KOPT-K1 (cell line): ENCODE results near the gene ACSM4.

ENCODE experiments used
- H3K27ac ChIP-seq: fragments of 200-600 bp; sonication (generic); 2 replicates; pipeline ENCODE4 v1.5.1; 2016; ENCODE audit warnings: antibody characterized with exemption, mild to moderate bottlenecking, low read depth, low read length; ENCODE audit not compliant: poor library complexity, severe bottlenecking
- H3K36me3 ChIP-seq: fragments of 200-600 bp; sonication (generic); 2 replicates; pipeline ENCODE4 v1.5.1; 2017; ENCODE audit warnings: antibody characterized with exemption, mild to moderate bottlenecking, low read length, moderate library complexity; ENCODE audit not compliant: insufficient read depth
- H3K9me3 ChIP-seq: fragments of 200-600 bp; sonication (generic); 2 replicates; pipeline ENCODE4 v1.5.1; 2017; ENCODE audit warnings: antibody characterized with exemption, low read length, mild to moderate bottlenecking; ENCODE audit not compliant: insufficient read depth, poor library complexity, severe bottlenecking

Gene ACSM4

DNA sequence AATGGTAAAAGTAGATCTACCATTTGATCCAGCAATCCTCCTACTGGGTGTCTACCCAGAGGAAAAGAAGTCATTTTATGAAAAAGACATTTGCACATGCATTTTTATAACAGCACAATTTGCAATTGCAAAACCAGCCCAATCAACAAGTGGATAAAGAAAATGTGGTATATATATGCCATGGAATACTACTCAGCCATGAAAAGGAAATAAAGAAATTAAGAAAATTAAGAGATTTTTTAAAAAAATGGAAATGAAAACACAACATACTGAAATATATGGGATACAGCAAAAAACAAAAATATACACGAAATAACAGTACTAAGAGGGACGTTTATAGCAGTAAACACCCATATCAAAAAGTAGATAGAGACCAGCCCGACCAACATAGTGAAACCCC lies 58.9 kb downstream of the ACSM4 start:
- H3K27ac ChIP-seq, result no peak overlapping the region
- H3K9me3 ChIP-seq, result no peaks in the 10 kb centered on the region
- no peaks in the 10 kb centered on the region for H3K36me3 ChIP-seq

DNA sequence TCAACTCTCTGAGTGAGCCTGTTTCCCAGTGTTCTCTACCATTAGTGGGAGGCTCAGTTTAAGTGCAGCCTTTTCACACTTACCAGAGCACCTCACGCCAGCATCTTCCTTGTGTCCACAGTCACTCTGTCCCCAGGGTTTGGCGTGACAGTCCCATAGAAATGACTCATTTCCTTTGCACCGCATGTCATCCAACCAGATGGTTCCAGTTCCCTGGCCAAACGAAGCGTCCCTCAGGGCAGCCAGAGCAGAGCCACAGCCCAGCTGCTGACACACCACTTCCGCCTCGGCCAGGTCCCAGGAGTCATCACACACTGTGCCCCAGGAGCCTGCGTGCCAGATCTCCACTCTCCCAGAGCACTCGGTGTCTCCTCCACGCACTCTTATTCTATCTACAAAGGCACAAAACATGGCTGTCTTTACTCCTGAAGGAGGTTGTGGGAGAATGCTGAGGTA lies 65.4 kb downstream of the ACSM4 start:
- no peaks in the 10 kb centered on the region for H3K9me3 ChIP-seq
- H3K27ac ChIP-seq, result no peak overlapping the region
- H3K36me3 ChIP-seq, result no peaks in the 10 kb centered on the region

DNA sequence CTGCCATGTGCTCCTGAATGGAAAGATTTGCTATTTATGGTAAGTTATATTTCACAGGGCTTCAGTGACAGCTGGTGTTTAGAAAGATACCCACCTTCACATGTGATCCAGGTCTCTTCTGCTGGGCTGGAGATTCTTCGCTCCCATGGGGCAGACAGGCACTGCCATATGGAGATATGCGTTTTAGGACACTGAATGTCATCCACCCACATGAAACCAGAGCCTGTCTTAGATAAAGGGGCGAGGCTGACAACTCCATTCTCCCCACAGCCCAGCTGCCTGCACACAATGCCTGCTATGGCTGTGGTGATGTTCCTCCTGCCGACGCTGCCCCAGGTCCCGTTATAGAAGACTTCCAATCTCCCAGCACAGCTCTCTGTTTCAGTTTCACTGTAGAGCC lies 69.4 kb downstream of the ACSM4 start:
- Histone ChIP-seq H3K27ac (no peak overlapping the region), H3K9me3 (no peaks in the 10 kb centered on the region), H3K36me3 (no peaks in the 10 kb centered on the region)

DNA sequence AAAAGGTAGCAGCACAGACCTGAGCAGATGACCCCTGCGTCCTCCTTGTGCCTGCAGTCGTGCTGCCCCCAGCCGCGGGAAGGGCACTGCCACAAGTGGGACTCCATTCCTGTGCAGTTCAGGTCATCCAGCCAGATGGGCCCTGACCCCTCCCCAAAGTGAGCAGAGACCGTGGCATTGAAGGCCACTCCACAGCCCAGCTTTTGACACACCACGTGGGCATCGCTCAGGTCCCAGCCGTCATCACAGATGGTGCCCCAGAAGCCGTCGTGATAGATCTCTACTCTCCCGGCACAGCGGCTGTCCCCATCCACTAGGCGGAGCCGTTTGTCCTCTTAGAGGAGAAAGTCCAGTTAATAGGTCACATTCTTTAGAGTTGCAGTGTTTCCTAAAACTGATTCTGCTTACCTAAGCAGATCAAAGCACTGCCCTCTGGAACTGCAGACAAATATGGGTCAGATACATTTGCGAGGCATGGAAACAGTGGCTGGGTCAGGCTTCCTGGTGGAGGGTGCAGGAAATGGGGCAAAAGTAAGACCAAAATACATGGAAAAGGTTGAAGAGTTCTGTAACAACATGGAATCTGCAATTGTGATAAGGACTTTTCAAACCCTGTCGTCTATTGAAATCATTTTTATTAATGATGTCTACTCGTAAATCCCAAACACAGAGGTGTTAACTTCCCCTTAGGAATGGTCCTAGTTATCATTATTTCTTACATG lies 70.7 kb downstream of the ACSM4 start:
- H3K36me3 ChIP-seq, result no peaks in the 10 kb centered on the region
- H3K27ac ChIP-seq, result no peak overlapping the region
- H3K9me3 ChIP-seq, result no peaks in the 10 kb centered on the region

DNA sequence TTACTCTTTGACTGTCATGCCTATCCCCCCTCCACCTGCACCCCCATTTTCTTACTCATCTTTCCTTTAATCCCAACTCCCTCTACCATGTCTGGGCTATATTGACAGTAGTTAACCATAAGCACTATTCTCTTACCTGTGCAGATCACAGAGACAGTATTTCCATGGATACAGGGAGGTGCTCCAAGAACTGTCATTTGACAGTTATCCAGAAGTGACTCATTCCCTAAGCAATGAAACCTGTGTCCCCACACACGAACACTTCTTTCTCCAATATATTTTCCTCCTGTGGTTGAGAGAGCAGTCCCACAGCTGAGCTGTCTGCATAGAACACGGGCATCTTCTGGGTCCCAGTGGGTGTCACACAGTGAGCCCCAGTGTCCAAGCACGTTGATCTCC lies 71.3 kb downstream of the ACSM4 start:
- H3K36me3 ChIP-seq, result no peaks in the 10 kb centered on the region
- no peak overlapping the region for H3K27ac ChIP-seq
- H3K9me3 ChIP-seq, result no peaks in the 10 kb centered on the region

DNA sequence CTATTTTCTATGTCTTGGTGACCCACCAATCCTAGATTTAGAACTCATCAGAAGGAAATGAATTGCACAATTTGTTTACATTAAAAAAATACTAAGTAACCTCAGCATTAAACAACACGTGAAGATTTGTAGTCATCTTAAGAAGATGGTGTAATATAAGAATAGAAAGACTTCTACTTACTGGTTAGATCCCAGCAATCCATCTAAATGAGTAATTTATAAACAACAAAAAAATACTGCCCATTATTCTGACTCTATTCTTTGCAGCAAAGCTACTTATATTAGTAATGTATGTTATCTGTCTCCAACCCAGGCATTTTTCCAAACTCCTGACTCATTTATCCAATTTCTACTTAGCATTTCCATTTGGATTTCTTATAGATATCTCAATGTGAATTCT lies 72.3 kb downstream of the ACSM4 start:
- no peaks in the 10 kb centered on the region for H3K36me3 ChIP-seq
- H3K9me3 ChIP-seq, result no peaks in the 10 kb centered on the region
- no peak overlapping the region for H3K27ac ChIP-seq
